K562 (cell line): ENCODE results near the gene USHBP1. TPM values are rescaled to one million over a fixed set of nuclear protein-coding genes. Genes with fewer than 3 reads are reported as not detected.

Experiments
- ATAC-seq: fragments of 200-7000 bp; cut with Tn5 transposase; 3 replicates; pipeline ENCODE4 v1.9.1; 2020; ENCODE audit warnings: moderate library complexity
- BruUV-seq: library from RNA; stranded (reverse); fragments of 400-500 nt; replicated peaks from 2 replicates; lab custom pipeline; 2021; lab: Mats Ljungman, UMichigan
- CTCF ChIA-PET: fragments of 300-600 bp; formaldehyde crosslinking; extraction: SDS; loops from one replicate; lab custom pipeline; 2021; ENCODE audit warnings: low intra/inter-chr PET ratio; lab: Yijun Ruan, JAX
- POLR2A ChIA-PET: fragments of 300-600, 350-650 bp; sonication (Branson Sonifier 250); formaldehyde crosslinking; extraction: SDS; loops from one replicate; lab custom pipeline; 2021; ENCODE audit warnings: antibody characterized with exemption, inconsistent platforms; lab: Yijun Ruan, JAX
- DNase-seq, 4 experiments: peaks; one replicate each; pipeline versions ENCODE4 v3.0.0 to v3.0.0-alpha.2; 2011 to 2018; ENCODE audit warnings: low spot score in 3 of 4, mixed read lengths in 3 of 4; ENCODE audit errors: extremely low read depth in 1 of 4
- FAIRE-seq: peaks from 2 replicates; lab custom pipeline; 2011; peaks lifted over from hg19 to GRCh38; lab: Jason Lieb, UNC
- H2AFZ ChIP-seq: 2 replicates; pipeline ENCODE4 v1.6.0; 2011; ENCODE audit warnings: low read depth, low read length, control low read depth, inconsistent platforms
- H3K27ac ChIP-seq: fragments of 200-600 bp; 3 replicates; pipeline ENCODE4 v1.8.0; 2011; ENCODE audit warnings: low read depth, mild to moderate bottlenecking, control low read depth, inconsistent platforms, low read length, moderate library complexity, mixed read lengths; ENCODE audit errors: extremely low read depth
- H3K27me3 ChIP-seq, 2 experiments: fragments of 300-600 bp in 1 of 2; 2 replicates in 1 of 2; 3 replicates in 1 of 2; pipeline versions ENCODE4 v1.6.0 to v1.8.0; 2011; ENCODE audit warnings: inconsistent platforms in 2 of 2, low read length in 2 of 2, mild to moderate bottlenecking in 1 of 2, mixed read lengths in 1 of 2, moderate library complexity in 1 of 2; ENCODE audit not compliant: control insufficient read depth in 2 of 2, insufficient read depth in 2 of 2
- H3K36me3 ChIP-seq: fragments of 300-600 bp; 3 replicates; pipeline ENCODE4 v1.8.0; 2011; ENCODE audit warnings: mild to moderate bottlenecking, low read length, inconsistent platforms; ENCODE audit not compliant: control insufficient read depth, insufficient read depth
- H3K4me1 ChIP-seq, 2 experiments: fragments of 200-600 bp in 1 of 2; replicated peaks in 1 of 2; 2 replicates in 1 of 2; 3 replicates in 1 of 2; pipeline versions ENCODE4 v1.5.1 to v1.8.0; 2011; ENCODE audit warnings: inconsistent platforms in 2 of 2, low read length in 2 of 2, mild to moderate bottlenecking in 1 of 2, mixed read lengths in 1 of 2, moderate library complexity in 1 of 2; ENCODE audit not compliant: control insufficient read depth in 2 of 2, insufficient read depth in 2 of 2
- H3K4me2 ChIP-seq: 2 replicates; pipeline ENCODE4 v1.6.1; 2011; ENCODE audit warnings: low read length, control low read depth, inconsistent platforms, mixed read lengths; ENCODE audit not compliant: insufficient read depth
- H3K4me3 ChIP-seq: fragments of 200-600 bp; sonication (generic), shearing (Covaris generic); 2 replicates; pipeline ENCODE4 v1.5.1; 2016; ENCODE audit warnings: control low read depth, inconsistent platforms
- H3K79me2 ChIP-seq: fragments of 200-600 bp; 3 replicates; pipeline ENCODE4 v1.8.0; 2011; ENCODE audit warnings: low read length, inconsistent platforms; ENCODE audit not compliant: control insufficient read depth, insufficient read depth
- H3K9ac ChIP-seq, 2 experiments: 2 replicates each; pipeline versions ENCODE4 v1.6.0 to v1.6.1; 2011; ENCODE audit warnings: low read depth in 2 of 2, low read length in 2 of 2, control low read depth in 1 of 2, inconsistent platforms in 1 of 2, mild to moderate bottlenecking in 1 of 2, mixed read lengths in 1 of 2; ENCODE audit not compliant: insufficient read depth in 1 of 2
- H3K9me1 ChIP-seq: one replicate; pipeline ENCODE4 v1.6.0; 2011; ENCODE audit warnings: inconsistent platforms, mild to moderate bottlenecking, low read length, moderate library complexity; ENCODE audit not compliant: control insufficient read depth, insufficient read depth
- H3K9me3 ChIP-seq: replicated peaks from 2 replicates; pipeline ENCODE4 v1.5.1; 2011; ENCODE audit warnings: low read depth, low read length, inconsistent platforms; ENCODE audit not compliant: control insufficient read depth, insufficient read depth
- H4K20me1 ChIP-seq: replicated peaks from 2 replicates; pipeline ENCODE4 v1.6.1; 2011; ENCODE audit warnings: low read length, inconsistent platforms, mixed read lengths; ENCODE audit not compliant: control insufficient read depth, insufficient read depth
- CREB1 ChIP-seq, 2 experiments: sonication (generic) in 1 of 2; formaldehyde crosslinking in 1 of 2; IDR thresholded peaks; 2 replicates each; pipeline versions ENCODE4 v1.6.1 to v1.8.0; 2012 to 2022; ENCODE audit warnings: inconsistent platforms in 1 of 2, mild to moderate bottlenecking in 1 of 2, missing genetic modification reagents in 1 of 2, moderate library complexity in 1 of 2
- SIN3B ChIP-seq: fragments of 450-650 bp; IDR thresholded peaks from 2 replicates; pipeline ENCODE4 v1.6.1; 2017; ENCODE audit warnings: low read depth, mild to moderate bottlenecking, moderate library complexity
- SNIP1 ChIP-seq: fragments of 450-650 bp; IDR thresholded peaks from 2 replicates; pipeline ENCODE4 v1.7.1; 2017; ENCODE audit warnings: low read depth, mild to moderate bottlenecking
- ZSCAN29 ChIP-seq: fragments of 450-650 bp; IDR thresholded peaks from 2 replicates; pipeline ENCODE4 v1.6.1; 2017
- WGBS: fragments of 100-300 bp; shearing (Covaris generic); methylation state at CpG from one replicate; pipeline ENCODE4 v1.1.6; 2016; ENCODE audit warnings: low coverage, mixed read lengths; ENCODE audit not compliant: insufficient coverage; ENCODE audit errors: missing lambda C conversion rate; 5-methylcytosine and 5-hydroxymethylcytosine counted together
- in situ Hi-C: fragments of 300-500 bp; cut with MboI; formaldehyde crosslinking; loops from 4 replicates; pipeline ENCODE4 v1.15.0; 2018; ENCODE audit warnings: inconsistent platforms, mixed read lengths
- intact Hi-C: fragments of 100-400 bp; cut with micrococcal nuclease; formaldehyde crosslinking; loops from 2 replicates; pipeline ENCODE4 v1.14.2; 2022
- polyA plus RNA-seq, 8 experiments: library from polyadenylated mRNA; depleted of rRNA in 4 of 8; stranded (reverse) in 5 of 8; unstranded in 3 of 8; fragments of >200 nt; fragmentation: Nextera tagmentation in 2 of 8; fragmentation: Illumina TruSeq in 1 of 8; extraction: Ambion mirVana in 2 of 8; extraction: Trizol in 1 of 8; gene quantifications; 2 replicates each; pipeline versions ENCODE4 v1.2.1 to v1.2.3, GENCODE V29; 2011 to 2014; ENCODE audit warnings: inconsistent platforms in 1 of 8, missing spikeins in 1 of 8
- total RNA-seq, 7 experiments: library from RNA; depleted of rRNA in 6 of 7; stranded (reverse); fragments of >200 nt in 6 of 7; fragmentation: Illumina TruSeq in 2 of 7; extraction: Trizol in 2 of 7; gene quantifications; 2 replicates each; pipeline versions ENCODE4 v1.2.1 to v1.2.3, GENCODE V29; 2011 to 2021; ENCODE audit warnings: low replicate concordance in 1 of 7
- TF ChIP-seq, protein P1 (sequence below), 2 experiments: IDR thresholded peaks; 2 replicates each; pipeline ENCODE4 v1.6.1; 2012; ENCODE audit warnings: improper control_type of control experiment in 2 of 2, low read depth in 2 of 2, low read length in 2 of 2, borderline replicate concordance in 1 of 2
- TF ChIP-seq, protein P2 (sequence below): sonication (generic); formaldehyde crosslinking; IDR thresholded peaks from 2 replicates; pipeline ENCODE4 v1.9.0; 2022; ENCODE audit warnings: mild to moderate bottlenecking, missing genetic modification reagents
- TF ChIP-seq, protein P3 (sequence below): fragments of 450-650 bp; formaldehyde crosslinking; IDR thresholded peaks from 2 replicates; pipeline ENCODE4 v1.4.0; 2022; ENCODE audit warnings: missing genetic modification characterization

Gene USHBP1
- total and polyA plus RNA-seq, 9 of the 15 experiments (the other 6 are each of a cell fraction or from before 2014, with no cell fraction given): 0.03 to 0.10 (median 0.05) TPM; not detected in 5

DNA sequence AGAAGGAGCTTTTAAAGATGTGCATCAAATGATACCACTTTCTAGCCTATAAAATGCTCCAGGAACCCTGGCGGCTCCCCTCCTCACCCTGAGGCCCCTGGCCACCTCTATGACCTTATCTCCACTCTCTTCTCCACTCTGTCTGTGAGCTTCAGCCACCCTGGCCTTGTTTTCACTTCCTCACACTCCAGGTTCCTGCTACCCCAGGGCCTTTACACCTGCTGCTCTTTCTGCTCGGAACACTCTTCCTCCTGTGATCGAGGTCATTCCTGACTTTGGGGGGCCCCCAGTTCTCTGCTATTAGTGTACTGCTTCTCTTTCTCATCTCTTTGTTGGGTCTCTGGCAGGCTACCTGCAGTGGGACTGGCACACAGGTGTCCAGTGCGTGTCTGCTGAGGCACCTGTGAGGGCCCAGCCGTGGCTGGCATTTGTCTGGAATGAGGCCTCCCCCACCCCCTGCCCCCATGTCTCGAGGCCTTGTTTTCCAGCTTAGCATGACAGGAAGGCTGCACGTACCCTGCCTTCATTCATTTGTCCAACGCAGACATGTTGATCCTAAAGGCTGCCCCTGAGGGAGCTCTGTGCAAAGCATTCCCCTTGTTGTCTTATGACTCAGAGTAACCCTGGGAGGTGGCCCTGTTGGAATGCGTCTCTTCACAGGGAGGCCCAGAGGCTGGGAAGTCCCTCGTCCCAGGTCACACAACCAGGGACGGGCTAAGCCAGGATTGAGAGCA is 47.1 kb upstream of the USHBP1 start:
- H3K9ac ChIP-seq: peak overlapping the region in 1 of 2 experiments; percentile 73; a peak in 2 of 4 replicates
- H3K4me1 ChIP-seq: peaks cover 17 to 53% of the 10 kb centered on the region in 2 experiments; a peak in 4 of 5 replicates

More for the DNA sequence above, 47.1 kb upstream of the USHBP1 start:
- Histone ChIP-seq H3K27me3 (no peaks in the 10 kb centered on the region), H4K20me1 (0 out of 2 replicates have a peak, but pooled peaks cover 5% of the 10 kb centered on the region), H2AFZ (no peak overlapping the region), H3K4me3 (no peak overlapping the region), H3K79me2 (peaks cover 54% of the 10 kb centered on the region), H3K9me1 (no peaks in the 10 kb centered on the region), H3K27ac (no peak overlapping the region), H3K9me3 (no peaks in the 10 kb centered on the region), H3K4me2 (no peak overlapping the region), H3K36me3 (peaks cover 49% of the 10 kb centered on the region; the same call in 2 of the 3 replicates)
- 82% methylated on average over 9 of the region's 11 CpGs for WGBS
- ATAC-seq: no peak
- BruUV-seq: no TSS peak
- in situ Hi-C loops: no loop called here
- no peak for DNase-seq
- POLR2A ChIA-PET: interaction anchor here (0.5 to 7.7 kb wide), 2 partner anchors 13 to 22 kb away, joined by 3 to 78 read pairs; partner anchors contain the start of gene ANO8
- TF ChIP-seq CREB1 (IDR thresholded peaks at IDR 0.05) (no peak), CREB1 (CRISPR knock-in tag; IDR thresholded peaks at IDR 0.05) (no peak), ZSCAN29 (no peak), SNIP1 (no peak), SIN3B (no peak)
- TF ChIP-seq, protein P1, sequence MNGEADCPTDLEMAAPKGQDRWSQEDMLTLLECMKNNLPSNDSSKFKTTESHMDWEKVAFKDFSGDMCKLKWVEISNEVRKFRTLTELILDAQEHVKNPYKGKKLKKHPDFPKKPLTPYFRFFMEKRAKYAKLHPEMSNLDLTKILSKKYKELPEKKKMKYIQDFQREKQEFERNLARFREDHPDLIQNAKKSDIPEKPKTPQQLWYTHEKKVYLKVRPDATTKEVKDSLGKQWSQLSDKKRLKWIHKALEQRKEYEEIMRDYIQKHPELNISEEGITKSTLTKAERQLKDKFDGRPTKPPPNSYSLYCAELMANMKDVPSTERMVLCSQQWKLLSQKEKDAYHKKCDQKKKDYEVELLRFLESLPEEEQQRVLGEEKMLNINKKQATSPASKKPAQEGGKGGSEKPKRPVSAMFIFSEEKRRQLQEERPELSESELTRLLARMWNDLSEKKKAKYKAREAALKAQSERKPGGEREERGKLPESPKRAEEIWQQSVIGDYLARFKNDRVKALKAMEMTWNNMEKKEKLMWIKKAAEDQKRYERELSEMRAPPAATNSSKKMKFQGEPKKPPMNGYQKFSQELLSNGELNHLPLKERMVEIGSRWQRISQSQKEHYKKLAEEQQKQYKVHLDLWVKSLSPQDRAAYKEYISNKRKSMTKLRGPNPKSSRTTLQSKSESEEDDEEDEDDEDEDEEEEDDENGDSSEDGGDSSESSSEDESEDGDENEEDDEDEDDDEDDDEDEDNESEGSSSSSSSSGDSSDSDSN (IDR thresholded peaks at IDR 0.05; ENCODE audit: borderline replicate concordance in 1 of 2, low read depth in 2 of 2, low read length in 2 of 2): no peak
- TF ChIP-seq, protein P2, sequence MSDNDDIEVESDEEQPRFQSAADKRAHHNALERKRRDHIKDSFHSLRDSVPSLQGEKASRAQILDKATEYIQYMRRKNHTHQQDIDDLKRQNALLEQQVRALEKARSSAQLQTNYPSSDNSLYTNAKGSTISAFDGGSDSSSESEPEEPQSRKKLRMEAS (CRISPR knock-in tag): no peak
- TF ChIP-seq, protein P3, sequence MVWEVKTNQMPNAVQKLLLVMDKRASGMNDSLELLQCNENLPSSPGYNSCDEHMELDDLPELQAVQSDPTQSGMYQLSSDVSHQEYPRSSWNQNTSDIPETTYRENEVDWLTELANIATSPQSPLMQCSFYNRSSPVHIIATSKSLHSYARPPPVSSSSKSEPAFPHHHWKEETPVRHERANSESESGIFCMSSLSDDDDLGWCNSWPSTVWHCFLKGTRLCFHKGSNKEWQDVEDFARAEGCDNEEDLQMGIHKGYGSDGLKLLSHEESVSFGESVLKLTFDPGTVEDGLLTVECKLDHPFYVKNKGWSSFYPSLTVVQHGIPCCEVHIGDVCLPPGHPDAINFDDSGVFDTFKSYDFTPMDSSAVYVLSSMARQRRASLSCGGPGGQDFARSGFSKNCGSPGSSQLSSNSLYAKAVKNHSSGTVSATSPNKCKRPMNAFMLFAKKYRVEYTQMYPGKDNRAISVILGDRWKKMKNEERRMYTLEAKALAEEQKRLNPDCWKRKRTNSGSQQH: no peak
- TF ChIP-seq, all 486 proteins: peak for 0
- intact Hi-C loops: no loop called here
- CTCF ChIA-PET: no interaction called here
- FAIRE-seq: no peak
